GM12865 (cell line): Measurements from ENCODE around the gene LONP1.

Experiments used
- DNase-seq: peaks from one replicate; pipeline ENCODE4 v3.0.0; 2010; ENCODE audit warnings: low read depth
- H3K4me3 ChIP-seq: 2 replicates; pipeline ENCODE4 v1.5.1; 2011; ENCODE audit warnings: mild to moderate bottlenecking, low read depth, low read length, control low read depth
- CTCF ChIP-seq: IDR thresholded peaks from 2 replicates; pipeline ENCODE4 v1.5.1; 2011; ENCODE audit warnings: low read length, control low read depth, low read depth, inconsistent platforms; ENCODE audit not compliant: insufficient read depth; ENCODE audit errors: missing control alignments

Gene LONP1

GRCh38 chr19:5719961-5720790 is at the start of gene LONP1, which contains the start of gene CATSPERD:
Gene LONP1 (minus strand): TSS chr19:5720146. CDS start chr19:5720132, 14 bp downstream.
Gene CATSPERD (plus strand): TSS chr19:5720637. CDS start chr19:5720738, 101 bp downstream.
- DNase-seq = peak; percentile 99
- peak within 1 kb of the TSS; percentile 73 for H3K4me3 ChIP-seq
- TF ChIP-seq CTCF = peak; percentile 97

GRCh38 chr19:5767949-5768348 is 48.0 kb upstream of the LONP1 start:
- H3K4me3 ChIP-seq = no peak overlapping the region
- DNase-seq = no peak
- no peak for TF ChIP-seq CTCF

- no peak for TF ChIP-seq CTCF
Observed at GRCh38 chr19:5765220-5765619, 45.3 kb upstream of the LONP1 start.

GRCh38 chr19:5762608-5763217 is 42.8 kb upstream of the LONP1 start:
- TF ChIP-seq CTCF = no peak
- DNase-seq = no peak
- H3K4me3 ChIP-seq = no peak overlapping the region

More at GRCh38 chr19:5765220-5765619, 45.3 kb upstream of the LONP1 start:
- H3K4me3 ChIP-seq = no peak overlapping the region
- DNase-seq = no peak

- TF ChIP-seq CTCF = no peak
- no peak for DNase-seq
- no peak overlapping the region for H3K4me3 ChIP-seq
Observed at GRCh38 chr19:5753743-5754142, 33.8 kb upstream of the LONP1 start.

- H3K4me3 ChIP-seq = no peak overlapping the region
- TF ChIP-seq CTCF = no peak
- DNase-seq = no peak
Observed at GRCh38 chr19:5751709-5752108, 31.8 kb upstream of the LONP1 start.
